Stomach smooth muscle (tissue), 2 donors: ENCODE measurements around the gene TSPY10.
"Not testable (repeated sequence)": the region's sequence is repeated elsewhere in the genome, so short reads cannot be mapped to it uniquely, and the experiment has no call there.

Experiments
- H3K27ac ChIP-seq: one replicate; pipeline ENCODE4 v1.7.0; 2013; ENCODE audit warnings: mild to moderate bottlenecking, low read length, inconsistent platforms
- H3K27me3 ChIP-seq, 2 donors: one replicate each; pipeline ENCODE4 v1.7.0; 2013; ENCODE audit warnings: low read length in 2 of 2; ENCODE audit not compliant: insufficient read depth in 2 of 2, control insufficient read depth in 1 of 2
- H3K36me3 ChIP-seq, 2 donors: one replicate each; pipeline ENCODE4 v1.7.0; 2013; ENCODE audit warnings: low read length in 2 of 2; ENCODE audit not compliant: control insufficient read depth in 2 of 2, insufficient read depth in 2 of 2
- H3K4me1 ChIP-seq: one replicate; pipeline ENCODE4 v1.7.0; 2013; ENCODE audit warnings: low read length; ENCODE audit not compliant: control insufficient read depth, insufficient read depth
- H3K4me3 ChIP-seq, 2 donors: one replicate each; pipeline ENCODE4 v1.7.0; 2013; ENCODE audit warnings: low read length in 2 of 2
- H3K9ac ChIP-seq, 2 donors: one replicate each; pipeline ENCODE4 v1.7.0; 2013; ENCODE audit warnings: low read length in 2 of 2, mild to moderate bottlenecking in 1 of 2
- H3K9me3 ChIP-seq, 2 donors: one replicate each; pipeline ENCODE4 v1.7.0; 2013; ENCODE audit warnings: low read length in 2 of 2; ENCODE audit not compliant: control insufficient read depth in 2 of 2
- donor health status: healthy.
- donor health status: Pancreatic carcinoma.

Gene TSPY10

GRCh38 chrY:9527580-9527979 lies at the start of gene TSPY10:
TSS of gene TSPY10 (plus strand) at chrY:9527880. CDS start at chrY:9527926, 46 bp downstream.
- H3K9me3 ChIP-seq, H3K36me3 ChIP-seq, H3K9ac ChIP-seq, H3K4me1 ChIP-seq, H3K27ac ChIP-seq, H3K4me3 ChIP-seq, H3K27me3 ChIP-seq: not testable (repeated sequence)

GRCh38 chrY:9486967-9487366 lies 40.7 kb upstream of the TSPY10 start, which contains the start of gene TSPY9:
TSS of gene TSPY9 (plus strand) at chrY:9487267. CDS start at chrY:9487313, 46 bp downstream.
- H3K9me3 ChIP-seq, H3K27me3 ChIP-seq, H3K4me3 ChIP-seq, H3K9ac ChIP-seq, H3K27ac ChIP-seq, H3K36me3 ChIP-seq, H3K4me1 ChIP-seq: not testable (repeated sequence)

- H3K4me3 ChIP-seq, H3K9me3 ChIP-seq, H3K9ac ChIP-seq, H3K27me3 ChIP-seq, H3K27ac ChIP-seq, H3K4me1 ChIP-seq, H3K36me3 ChIP-seq: not testable (repeated sequence)
These were observed 23.3 kb upstream of the TSPY10 start for GRCh38 chrY:9504396-9504795.

- not testable (repeated sequence) for H3K27me3 ChIP-seq, H3K4me1 ChIP-seq, H3K9ac ChIP-seq, H3K36me3 ChIP-seq, H3K4me3 ChIP-seq, H3K9me3 ChIP-seq, H3K27ac ChIP-seq
These were observed 11.4 kb upstream of the TSPY10 start for GRCh38 chrY:9516287-9516686.
